Testis (tissue), 3 donors: ENCODE data around the gene MTA1. TPM values are rescaled to one million over a fixed set of nuclear protein-coding genes. Genes with fewer than 3 reads are reported as not detected.

Experiments
- DNase-seq: peaks from one replicate; pipeline ENCODE4 v3.0.0-alpha.2; 2019
- H3K27ac ChIP-seq, 2 donors: fragments of 200-600 bp; sonication (generic); one replicate each; pipeline ENCODE4 v1.5.1; 2019
- H3K27me3 ChIP-seq: fragments of 200-600 bp; sonication (generic); one replicate; pipeline ENCODE4 v1.5.1; 2019
- H3K36me3 ChIP-seq: fragments of 200-600 bp; sonication (generic); one replicate; pipeline ENCODE4 v1.5.1; 2017; ENCODE audit warnings: low read depth; ENCODE audit errors: missing control alignments
- H3K4me1 ChIP-seq: fragments of 200-600 bp; sonication (generic); one replicate; pipeline ENCODE4 v1.5.1; 2019
- H3K4me3 ChIP-seq, 2 donors: fragments of 200-600 bp; sonication (generic); one replicate each; pipeline ENCODE4 v1.5.1; 2017 to 2019
- H3K9me3 ChIP-seq: fragments of 200-600 bp; sonication (generic); one replicate; pipeline ENCODE4 v1.5.1; 2017
- POLR2A ChIP-seq: fragments of 450-650 bp; IDR thresholded peaks from one replicate; pipeline ENCODE4 v1.6.1; 2017; ENCODE audit warnings: antibody characterized with exemption, mild to moderate bottlenecking, moderate library complexity
- WGBS, 2 donors: methylation state at CpG; one replicate each; pipeline ENCODE4 v1.1.5; 2018; 5-methylcytosine and 5-hydroxymethylcytosine counted together
- intact Hi-C: fragments of 100-400 bp; cut with DNase I; formaldehyde crosslinking; loops from one replicate; pipeline ENCODE4 v1.15.1; 2023; ENCODE audit warnings: low total_unique reads
- polyA plus RNA-seq: library from polyadenylated mRNA; stranded (reverse); fragments of 350-450 nt; fragmentation: Illumina TruSeq; extraction: RNeasy Lipid Tissue Mini Kit (QIAGEN cat#74804); gene quantifications from one replicate; pipeline ENCODE4 v1.2.3, GENCODE V29; 2014; ENCODE audit warnings: low read depth, low replicate concordance; ENCODE audit not compliant: insufficient read depth
- total RNA-seq, 2 donors: library from RNA; depleted of rRNA; stranded (reverse); fragments of >200 nt; gene quantifications; one replicate each; pipeline ENCODE4 v1.2.3, GENCODE V29; 2016
- TF ChIP-seq, protein P1 (sequence below), 3 experiments: fragments of 450-650 bp in 2 of 3; fragments of 200-600 bp in 1 of 3; sonication (generic) in 1 of 3; IDR thresholded peaks; one replicate each; pipeline ENCODE4 v1.5.1; 2016 to 2019; ENCODE audit warnings: antibody characterized with exemption in 3 of 3, mild to moderate bottlenecking in 2 of 3, moderate library complexity in 1 of 3

MTA1 gene
- total and polyA plus RNA-seq, 3 donors from 2014 or later: 118 to 135 (median 120) TPM

DNA sequence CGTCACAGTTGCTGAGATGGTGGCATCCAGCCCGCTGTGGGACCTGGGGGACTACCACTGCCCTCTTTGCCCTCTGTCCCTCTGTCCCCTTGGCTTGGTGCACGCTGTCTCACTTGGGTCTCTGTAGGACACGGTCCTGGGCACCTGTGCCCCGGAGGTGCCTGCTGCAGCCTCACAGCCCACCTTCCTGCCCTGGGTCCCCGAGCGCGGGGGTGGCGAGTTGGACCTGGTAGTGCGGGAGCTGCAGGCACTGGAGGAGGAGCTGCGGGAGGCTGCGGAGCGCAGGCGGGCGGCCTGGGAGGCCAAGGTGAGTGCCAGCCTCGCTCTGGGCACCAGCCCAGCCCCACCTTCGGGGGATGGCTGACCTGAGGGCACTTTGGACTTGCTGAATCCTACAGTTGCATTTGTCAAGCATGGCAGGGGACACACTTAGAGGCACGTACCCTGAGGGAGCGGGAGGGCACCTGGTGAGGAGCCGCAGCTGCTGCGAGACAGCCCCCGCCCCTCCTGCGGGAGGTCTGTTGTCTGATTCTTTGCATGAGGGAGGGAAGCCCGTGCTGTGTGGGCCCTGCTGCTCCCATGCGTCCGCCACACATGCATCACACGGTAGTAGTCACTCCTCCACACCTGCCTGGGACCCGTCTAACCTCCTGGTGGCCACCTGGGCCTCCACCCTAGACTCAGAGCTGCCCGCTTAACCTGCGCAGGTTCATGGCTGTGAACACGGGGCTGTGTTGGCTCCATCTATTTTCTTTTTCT, 78.2 kb downstream of the MTA1 start:
- no peaks in the 10 kb centered on the region for H3K36me3 ChIP-seq
- 81 to 85% methylated on average over 13 to 31 of the region's 31 CpGs for WGBS, 2 donors

DNA sequence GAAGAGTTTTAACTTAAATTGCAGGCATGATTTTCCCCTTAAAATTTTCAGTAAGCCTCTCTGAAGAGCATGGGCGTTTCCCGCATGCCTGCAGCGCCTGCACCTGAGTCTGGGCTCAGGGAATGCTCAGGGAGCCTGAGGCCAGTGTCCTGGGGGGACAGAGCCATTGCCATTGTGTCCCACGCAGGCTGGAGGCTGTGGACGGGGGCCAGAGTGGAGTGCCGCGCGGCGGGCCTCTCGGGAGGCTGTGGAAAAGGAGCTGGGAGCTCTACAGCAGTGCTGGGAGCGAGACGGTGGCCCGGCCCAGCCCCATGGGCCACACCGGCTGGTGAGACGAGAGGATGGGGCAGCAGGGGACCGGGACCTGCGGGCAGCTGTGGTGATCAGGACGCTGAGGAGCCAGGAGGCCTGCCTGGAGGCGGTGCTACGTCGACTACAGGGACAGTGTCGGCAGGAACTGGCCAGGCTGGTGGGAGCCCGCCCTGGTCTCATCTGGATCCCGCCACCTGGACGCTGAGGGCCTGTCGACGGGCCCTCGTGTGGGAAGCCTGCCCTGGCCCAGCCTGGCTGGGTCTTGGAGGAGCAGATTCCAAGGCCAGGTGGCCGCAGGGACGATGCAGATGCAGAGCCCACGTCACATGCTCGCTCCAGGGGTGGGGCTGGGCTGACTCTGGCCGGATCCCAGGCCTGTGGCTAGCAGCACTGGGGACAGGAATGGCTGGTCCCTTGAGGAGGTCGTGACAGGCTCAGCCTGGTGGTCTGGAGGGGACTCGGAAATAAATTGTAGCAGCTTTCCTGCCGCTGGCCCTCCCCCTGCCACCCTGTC, 79.0 kb downstream of the MTA1 start:
- intact Hi-C loops: no loop called here
- no peak for DNase-seq
- H3K9me3 ChIP-seq: no peaks in the 10 kb centered on the region
- no peaks in the 10 kb centered on the region for H3K27me3 ChIP-seq
- no peaks in the 10 kb centered on the region for H3K36me3 ChIP-seq
- TF ChIP-seq, protein P1, sequence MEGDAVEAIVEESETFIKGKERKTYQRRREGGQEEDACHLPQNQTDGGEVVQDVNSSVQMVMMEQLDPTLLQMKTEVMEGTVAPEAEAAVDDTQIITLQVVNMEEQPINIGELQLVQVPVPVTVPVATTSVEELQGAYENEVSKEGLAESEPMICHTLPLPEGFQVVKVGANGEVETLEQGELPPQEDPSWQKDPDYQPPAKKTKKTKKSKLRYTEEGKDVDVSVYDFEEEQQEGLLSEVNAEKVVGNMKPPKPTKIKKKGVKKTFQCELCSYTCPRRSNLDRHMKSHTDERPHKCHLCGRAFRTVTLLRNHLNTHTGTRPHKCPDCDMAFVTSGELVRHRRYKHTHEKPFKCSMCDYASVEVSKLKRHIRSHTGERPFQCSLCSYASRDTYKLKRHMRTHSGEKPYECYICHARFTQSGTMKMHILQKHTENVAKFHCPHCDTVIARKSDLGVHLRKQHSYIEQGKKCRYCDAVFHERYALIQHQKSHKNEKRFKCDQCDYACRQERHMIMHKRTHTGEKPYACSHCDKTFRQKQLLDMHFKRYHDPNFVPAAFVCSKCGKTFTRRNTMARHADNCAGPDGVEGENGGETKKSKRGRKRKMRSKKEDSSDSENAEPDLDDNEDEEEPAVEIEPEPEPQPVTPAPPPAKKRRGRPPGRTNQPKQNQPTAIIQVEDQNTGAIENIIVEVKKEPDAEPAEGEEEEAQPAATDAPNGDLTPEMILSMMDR (IDR thresholded peaks at IDR 0.05): no peak
- no peak for TF ChIP-seq POLR2A
- H3K27ac ChIP-seq: no peak overlapping the region
- no peak overlapping the region for H3K4me3 ChIP-seq
- peaks cover 9% of the 10 kb centered on the region for H3K4me1 ChIP-seq
- WGBS, 2 donors: 85 to 88% methylated on average over 27 to 36 of the region's 36 CpGs

More for the DNA sequence above, 78.2 kb downstream of the MTA1 start:
- Histone ChIP-seq H3K27ac (no peak overlapping the region), H3K9me3 (no peaks in the 10 kb centered on the region), H3K4me3 (no peak overlapping the region), H3K27me3 (no peaks in the 10 kb centered on the region), H3K4me1 (peaks cover 9% of the 10 kb centered on the region)
- no peak for DNase-seq
- intact Hi-C loops: no loop called here
- TF ChIP-seq POLR2A: no peak
- TF ChIP-seq, protein P1 (IDR thresholded peaks at IDR 0.05): no peak

DNA sequence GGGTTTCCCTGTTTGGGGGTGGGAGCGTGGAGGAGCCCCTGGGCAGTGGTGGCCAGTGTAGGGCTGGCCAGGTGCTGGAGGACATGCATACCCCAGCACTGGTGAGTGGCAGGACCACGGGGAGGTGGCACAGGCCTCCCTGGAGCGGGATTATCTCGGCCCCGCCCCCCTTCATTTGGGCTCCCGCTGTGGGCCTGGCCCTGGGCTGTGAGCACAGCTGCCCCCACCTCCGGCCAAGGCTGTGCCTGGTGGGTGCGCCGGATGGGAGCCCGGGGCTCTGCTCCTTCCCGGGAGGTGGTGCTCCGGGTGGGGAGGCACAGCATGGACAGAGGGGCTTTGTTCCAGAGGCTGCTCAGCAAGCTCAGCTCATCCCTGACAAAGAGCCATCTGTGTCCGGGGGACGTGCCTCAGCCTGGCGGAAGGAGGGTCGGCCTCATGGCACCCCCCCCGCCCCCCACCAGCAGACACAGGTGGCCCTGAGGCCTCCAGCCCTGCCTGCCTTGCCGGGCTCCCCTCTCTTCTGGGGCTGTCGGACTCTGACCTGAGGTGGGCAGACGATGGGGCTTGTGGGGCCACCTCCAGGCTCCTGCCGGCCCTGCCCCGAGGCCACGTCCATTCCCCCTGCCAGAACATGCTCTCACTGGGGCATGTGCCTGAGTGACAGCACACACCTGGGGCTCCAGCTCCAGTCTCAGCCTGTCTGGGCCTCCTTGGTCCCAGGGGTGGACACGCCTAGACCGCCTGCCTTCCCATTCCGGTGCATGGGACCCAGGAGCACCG, 79.8 kb downstream of the MTA1 start:
- Histone ChIP-seq H3K27ac (no peak overlapping the region), H3K36me3 (no peaks in the 10 kb centered on the region), H3K27me3 (no peaks in the 10 kb centered on the region), H3K4me3 (no peak overlapping the region), H3K9me3 (no peaks in the 10 kb centered on the region), H3K4me1 (peaks cover 9% of the 10 kb centered on the region)
- intact Hi-C loops: no loop called here
- DNase-seq: peak; percentile 50
- WGBS, 2 donors: 60 to 70% methylated on average over 1 to 27 of the region's 27 CpGs
- TF ChIP-seq, protein P1 (IDR thresholded peaks at IDR 0.05): no peak
- no peak for TF ChIP-seq POLR2A

DNA sequence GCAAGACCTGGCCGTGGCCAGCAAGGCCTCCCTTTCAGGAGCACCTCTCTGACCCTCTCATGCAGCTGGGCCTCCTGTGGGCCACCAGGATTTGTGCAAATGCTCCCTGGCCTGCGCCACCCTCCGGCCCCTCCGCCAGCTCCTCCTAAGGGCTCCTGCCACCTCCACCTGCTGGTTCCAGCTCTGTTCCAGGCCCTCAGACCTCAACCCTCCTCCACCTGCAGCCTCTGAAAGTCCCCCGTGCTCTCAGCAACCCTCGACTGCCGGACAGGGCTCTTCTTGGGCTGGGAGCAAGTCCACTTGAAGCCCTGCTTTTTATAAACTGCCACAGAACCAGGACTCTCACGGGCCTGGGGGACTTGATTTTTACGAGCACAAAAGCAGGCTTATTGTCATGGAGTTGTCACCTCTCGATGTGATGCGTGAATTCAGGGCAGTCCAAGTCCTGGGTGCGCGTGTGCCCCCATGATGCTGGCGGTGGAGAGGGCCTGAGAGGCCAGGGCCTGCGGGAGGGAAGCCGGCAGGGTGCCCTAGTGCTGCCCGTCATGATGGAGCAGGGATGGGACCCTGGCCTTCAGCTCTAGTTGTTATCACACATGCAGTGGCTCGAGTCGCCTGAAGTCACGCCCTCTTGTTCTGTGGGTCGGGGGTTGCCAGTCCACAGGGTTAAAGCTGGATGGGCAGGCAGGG, 80.6 kb downstream of the MTA1 start:
- TF ChIP-seq POLR2A: no peak
- TF ChIP-seq, protein P1 (IDR thresholded peaks at IDR 0.05): no peak
- Histone ChIP-seq H3K27ac (no peak overlapping the region), H3K9me3 (no peaks in the 10 kb centered on the region), H3K4me1 (peaks cover 9% of the 10 kb centered on the region), H3K27me3 (no peaks in the 10 kb centered on the region), H3K4me3 (no peak overlapping the region), H3K36me3 (no peaks in the 10 kb centered on the region)
- 82 to 86% methylated on average over 18 to 21 of the region's 21 CpGs for WGBS, 2 donors
- intact Hi-C loops: no loop called here
- DNase-seq: no peak
